Suppressor macrophage treated with lipopolysaccharide for 4 hours (primary cell): ENCODE data around the gene GNAI3.

ENCODE experiments used
- DNase-seq: peaks from one replicate; pipeline ENCODE4 v3.0.0-alpha.2; 2020

Gene GNAI3

DNA sequence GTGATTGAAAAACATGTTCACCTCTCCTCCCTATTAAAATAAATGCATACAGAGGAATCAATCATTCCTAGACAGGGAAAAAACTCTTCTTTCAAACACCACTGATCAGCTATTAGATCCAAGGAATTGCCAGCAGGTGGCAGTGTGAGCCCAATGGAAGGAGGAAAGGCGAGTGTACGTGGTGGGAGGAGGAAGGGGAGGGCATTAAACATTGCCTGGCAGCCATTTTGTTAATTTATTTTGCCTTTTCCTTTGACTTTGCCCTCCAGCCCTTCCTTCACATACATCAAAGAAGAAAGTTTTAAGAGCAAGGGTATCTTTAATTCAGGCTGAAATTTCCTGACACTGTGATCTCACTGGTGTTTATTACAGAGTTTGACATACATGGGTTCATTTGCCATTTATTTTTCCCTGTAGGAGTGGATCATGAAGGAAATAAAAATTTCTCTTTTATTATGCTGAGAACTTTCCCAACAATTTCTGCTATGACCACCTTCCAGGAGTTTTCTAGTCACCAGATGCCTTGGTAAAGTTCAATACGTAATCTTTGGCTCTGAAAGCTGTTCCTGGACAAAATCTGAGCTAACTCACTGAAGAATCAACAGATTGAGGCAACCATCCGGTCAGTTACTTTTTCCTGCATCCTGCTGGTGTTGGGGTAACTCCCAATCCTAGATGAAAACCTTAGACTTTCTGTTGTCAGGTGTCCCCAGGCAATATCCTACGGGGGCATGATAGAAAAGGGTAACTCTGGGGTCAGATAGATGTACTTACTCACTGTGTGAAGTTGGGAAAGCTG, 1.9 kb upstream of the GNAI3 start:
- DNase-seq = peak; percentile 96

DNA sequence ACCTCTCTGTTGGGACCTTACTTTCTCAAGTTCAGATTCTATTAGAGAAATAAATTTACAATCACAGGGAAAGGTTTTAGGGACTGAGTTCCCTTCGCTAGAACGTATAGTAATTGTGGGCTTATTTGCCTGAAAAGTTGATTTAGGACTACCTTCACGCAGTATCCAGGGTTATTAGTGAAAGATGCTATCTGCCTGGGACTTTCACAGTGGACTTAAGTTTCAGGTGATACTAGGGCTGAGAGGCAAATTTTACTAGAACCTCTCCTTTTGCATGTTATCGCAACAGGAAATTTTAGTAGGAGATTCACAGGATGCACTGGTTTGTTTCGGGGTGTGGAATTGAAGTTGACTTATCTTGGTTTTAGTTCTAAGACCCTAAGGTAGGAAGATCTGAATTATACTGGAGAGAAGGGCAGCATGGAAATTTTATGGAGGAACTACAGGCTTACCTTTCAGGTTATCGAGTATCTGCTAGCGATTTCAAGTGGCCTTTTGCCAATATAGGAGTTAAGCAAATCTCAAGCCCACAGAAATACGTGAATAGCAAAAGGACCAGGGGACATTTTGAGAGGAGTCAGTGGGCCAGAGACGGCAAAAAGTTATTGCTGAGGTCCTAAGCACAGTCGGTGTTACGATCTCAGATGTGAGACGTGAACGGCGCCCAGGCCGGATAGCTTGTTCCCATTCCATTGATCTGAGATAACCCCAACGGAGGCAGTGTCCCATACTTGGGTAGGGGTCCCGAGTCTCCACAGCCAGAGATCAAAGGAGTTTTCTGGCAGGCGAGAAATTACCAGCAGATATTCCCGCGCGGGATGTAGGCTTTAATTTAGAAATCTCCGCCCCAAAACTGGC, 723 bp upstream of the GNAI3 start:
- DNase-seq = peak; percentile 26

- DNase-seq = no peak
Measured at GRCh38 chr1:109556563-109556962, 8.1 kb downstream of the GNAI3 start.

DNA sequence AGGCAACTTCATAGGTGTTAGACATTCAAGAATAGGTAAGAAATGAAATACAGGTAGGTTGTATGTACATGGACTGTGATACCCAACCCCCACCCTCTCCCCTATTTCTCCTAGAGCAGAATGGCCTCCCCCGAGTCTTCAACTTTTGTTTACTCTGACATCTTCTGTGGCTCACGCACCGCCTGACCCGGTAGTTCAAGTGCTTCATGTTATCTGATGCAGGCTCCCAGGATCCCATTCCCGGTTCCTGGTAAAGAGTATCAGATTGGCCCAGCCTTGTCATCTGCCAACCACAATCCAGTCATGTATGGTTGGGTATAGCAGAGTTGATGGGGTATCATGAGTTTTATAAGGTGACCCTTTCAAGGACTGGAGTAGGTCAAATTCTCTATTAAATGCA, 9.1 kb downstream of the GNAI3 start:
- DNase-seq = no peak

GRCh38 chr1:109559995-109560394, 11.6 kb downstream of the GNAI3 start:
- no peak for DNase-seq

DNA sequence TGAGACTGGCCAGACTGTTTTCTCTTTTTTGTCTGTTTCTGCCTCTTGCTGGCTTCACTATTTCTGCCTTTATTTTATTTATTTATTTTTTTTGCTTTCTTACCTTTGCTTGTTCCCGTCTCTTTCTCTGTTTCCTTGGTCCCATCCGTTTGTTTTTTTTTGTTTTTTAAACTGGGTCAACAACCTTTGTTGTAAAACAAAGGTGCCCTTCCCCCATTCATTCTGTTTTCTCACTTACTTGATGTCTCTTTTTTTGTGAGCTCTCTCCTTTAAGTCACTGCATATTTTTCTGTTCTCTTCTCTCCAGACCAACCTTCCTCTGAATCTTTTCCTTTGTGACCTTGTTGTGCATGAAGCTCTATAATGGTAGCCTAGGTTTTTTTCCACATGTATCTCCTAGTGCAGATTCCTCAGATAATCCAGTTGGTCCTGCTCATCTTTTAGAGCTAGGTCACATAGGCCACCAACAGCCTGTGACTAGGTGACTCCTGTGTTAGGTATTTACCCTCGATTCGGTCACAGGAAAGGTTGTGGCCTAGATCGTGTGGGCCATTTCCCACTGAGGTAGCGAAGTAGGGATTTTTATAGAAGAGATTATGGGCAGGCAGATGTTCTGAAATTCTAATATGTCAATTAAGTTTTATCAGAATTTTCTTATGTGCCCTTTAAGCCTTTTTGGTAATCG, 15.9 kb downstream of the GNAI3 start:
- no peak for DNase-seq

GRCh38 chr1:109565241-109565640, 16.8 kb downstream of the GNAI3 start:
- DNase-seq = no peak

GRCh38 chr1:109566982-109567381, 18.6 kb downstream of the GNAI3 start:
- DNase-seq = no peak

DNA sequence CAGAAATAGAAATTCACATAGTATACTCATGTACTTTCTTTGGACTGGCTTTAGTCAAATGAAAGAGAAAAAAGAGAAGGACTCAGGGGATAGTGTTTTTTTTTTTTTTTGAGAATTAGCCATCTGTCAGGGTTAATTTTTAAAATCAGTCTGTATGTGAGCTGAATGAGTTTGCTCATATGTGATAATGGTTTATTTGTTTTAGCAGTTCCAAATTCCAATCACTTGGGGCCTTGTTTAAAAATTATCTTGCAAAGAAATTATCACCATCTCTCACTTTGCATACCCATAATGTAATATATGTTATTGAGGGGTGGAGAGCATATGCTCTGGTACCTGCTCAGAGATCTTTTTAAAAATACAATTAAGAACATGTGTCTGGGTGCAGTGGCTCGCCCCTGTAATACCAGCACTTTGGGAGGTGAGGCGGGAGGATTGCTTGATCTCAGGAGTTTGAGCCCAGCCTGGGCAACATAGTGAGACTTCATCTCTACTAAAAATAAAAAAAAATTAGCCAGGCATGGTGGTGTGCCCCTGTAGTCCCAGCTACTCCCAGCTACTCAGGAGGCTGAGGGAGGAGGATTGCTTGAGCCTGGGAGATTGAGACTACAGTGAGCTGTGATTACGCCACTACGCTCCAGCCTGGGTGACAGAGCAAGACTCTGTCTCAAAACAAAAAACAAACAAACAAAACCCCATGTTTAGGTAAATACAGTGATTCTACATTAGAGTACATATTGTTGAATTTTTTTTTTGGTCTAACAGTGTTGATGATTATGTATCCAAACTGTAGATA, 19.7 kb downstream of the GNAI3 start:
- DNase-seq = no peak

DNA sequence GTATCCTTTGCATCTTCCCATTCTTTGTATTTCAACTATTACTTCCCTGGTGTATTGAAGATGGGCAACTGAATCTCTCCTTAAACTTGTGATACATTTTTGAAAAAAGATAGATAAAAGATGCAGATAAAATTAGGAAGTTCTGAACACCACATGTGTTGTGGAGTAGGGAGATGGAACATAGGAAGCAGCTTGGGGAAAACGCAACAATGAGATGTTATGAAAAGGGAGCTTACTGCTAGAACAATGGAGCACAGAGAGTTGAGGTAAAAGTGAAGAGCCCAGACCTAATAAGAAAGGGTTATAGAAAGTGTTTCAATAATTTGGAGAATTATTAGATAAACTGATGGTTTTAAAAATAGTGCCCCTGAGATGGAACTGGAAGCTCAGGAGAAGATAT, 20.9 kb downstream of the GNAI3 start:
- DNase-seq = no peak

GRCh38 chr1:109570414-109570813, 22.0 kb downstream of the GNAI3 start:
- no peak for DNase-seq

- peak; percentile 74 for DNase-seq
Measured at GRCh38 chr1:109573785-109574184, 25.4 kb downstream of the GNAI3 start.

GRCh38 chr1:109578947-109579443, 30.6 kb downstream of the GNAI3 start:
- DNase-seq = no peak

GRCh38 chr1:109579491-109579890, 31.1 kb downstream of the GNAI3 start:
- no peak for DNase-seq

- no peak for DNase-seq
Measured at GRCh38 chr1:109582021-109582420, 33.6 kb downstream of the GNAI3 start.

DNA sequence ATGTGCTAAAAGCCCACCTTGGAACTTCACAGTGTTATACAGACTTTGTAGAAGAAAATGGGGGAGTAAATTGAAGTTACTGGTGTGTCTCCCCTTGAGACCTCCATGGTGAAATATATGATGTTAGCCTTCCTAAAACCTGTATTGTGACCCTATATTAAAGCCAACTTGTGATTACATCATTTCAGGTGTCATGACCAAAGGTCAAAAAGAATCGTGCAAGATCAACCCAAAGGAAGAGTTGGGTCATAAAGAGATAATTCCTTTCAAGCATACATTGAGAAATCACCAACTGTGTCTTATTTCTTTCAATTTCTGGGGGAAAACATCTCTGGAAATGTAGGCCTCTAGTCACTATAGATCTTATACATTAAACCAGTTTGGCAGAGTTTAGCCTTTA, 36.4 kb downstream of the GNAI3 start:
- DNase-seq = no peak

GRCh38 chr1:109586055-109586454, 37.6 kb downstream of the GNAI3 start:
- DNase-seq = no peak

DNA sequence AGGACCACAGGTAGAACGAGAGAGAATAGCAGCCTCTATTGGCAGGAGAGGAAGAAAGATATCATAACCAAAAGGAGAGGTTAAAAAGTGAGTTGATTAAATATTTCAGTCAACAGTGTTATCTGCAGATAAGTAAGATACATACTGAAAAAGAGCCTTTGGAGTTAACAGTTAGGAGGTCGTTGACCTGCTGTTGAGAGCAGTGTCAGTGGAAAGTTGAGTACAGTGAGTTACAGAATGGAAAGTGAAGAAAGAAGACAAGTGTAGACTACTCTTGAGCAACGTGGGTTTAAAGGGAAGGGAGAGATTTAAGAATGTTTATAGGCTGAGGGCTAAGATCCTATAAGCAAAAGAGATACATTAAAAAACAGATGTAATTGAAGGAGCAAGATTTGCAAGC, 40.8 kb downstream of the GNAI3 start:
- no peak for DNase-seq

DNA sequence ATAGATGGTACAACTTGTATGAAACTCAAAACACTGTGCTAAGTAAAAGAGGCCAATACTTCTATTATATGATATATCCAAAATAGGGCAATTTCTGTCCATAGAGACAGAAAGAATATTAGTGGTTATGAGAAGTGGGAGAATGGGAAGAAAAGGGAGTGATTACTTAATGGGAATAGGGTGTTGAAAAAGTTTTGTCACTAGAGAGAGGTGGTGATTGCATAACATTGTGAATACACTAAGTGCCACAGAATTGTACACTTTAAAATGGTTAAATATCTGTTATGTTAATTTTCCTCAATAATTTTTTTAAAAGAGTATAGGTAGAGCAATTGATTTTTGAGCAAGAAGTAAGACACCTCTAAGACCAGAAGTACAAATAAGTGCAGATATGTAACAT, 41.3 kb downstream of the GNAI3 start:
- no peak for DNase-seq

- no peak for DNase-seq
Measured at GRCh38 chr1:109592916-109593315, 44.5 kb downstream of the GNAI3 start.

GRCh38 chr1:109595531-109595930, 47.1 kb downstream of the GNAI3 start:
- DNase-seq = no peak

DNA sequence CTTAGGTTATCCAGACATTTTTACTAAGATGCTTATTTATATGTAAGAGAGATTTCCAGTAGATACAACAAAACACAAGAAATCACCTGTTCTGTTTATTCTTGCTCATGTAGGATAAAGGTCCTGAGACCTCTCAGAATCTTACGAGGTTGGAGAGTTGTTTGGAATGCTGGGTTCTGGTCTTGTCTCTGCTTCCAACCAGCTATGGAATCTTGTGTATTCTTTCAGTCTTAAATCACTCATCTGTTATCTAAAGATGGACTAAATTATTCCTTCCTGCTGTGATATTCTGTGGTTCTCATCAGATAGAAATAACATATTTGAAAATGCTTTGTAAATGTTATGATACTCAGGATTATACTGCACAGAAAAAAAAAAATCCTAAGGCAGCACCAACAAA, 49.7 kb downstream of the GNAI3 start:
- no peak for DNase-seq

GRCh38 chr1:109598655-109599054, 50.2 kb downstream of the GNAI3 start:
- no peak for DNase-seq
